Small intestine (tissue), 7 donors: ENCODE measurements around the gene PYY. TPM values are rescaled to one million over a fixed set of nuclear protein-coding genes. Genes with fewer than 3 reads are reported as not detected.
"Not testable (repeated sequence)": the region's sequence is repeated elsewhere in the genome, so short reads cannot be mapped to it uniquely, and the experiment has no call there.

Experiments
- DNase-seq, 2 donors: peaks; one replicate each; pipeline versions ENCODE4 v3.0.0 to v3.0.0-alpha.2; 2013
- FAIRE-seq: peaks from 2 replicates; lab custom pipeline; 2012; peaks lifted over from hg19 to GRCh38; lab: Jason Lieb, UNC
- H3K27ac ChIP-seq, 3 donors: one replicate each; pipeline ENCODE4 v1.5.1; 2013; ENCODE audit warnings: low read length in 2 of 3, mild to moderate bottlenecking in 2 of 3, control low read depth in 1 of 3, inconsistent platforms in 1 of 3, low read depth in 1 of 3, moderate library complexity in 1 of 3
- H3K27me3 ChIP-seq, 3 donors: one replicate each; pipeline ENCODE4 v1.6.1; 2013; ENCODE audit warnings: low read length in 3 of 3, inconsistent platforms in 1 of 3; ENCODE audit not compliant: control insufficient read depth in 3 of 3, insufficient read depth in 3 of 3
- H3K36me3 ChIP-seq, 3 donors: one replicate each; pipeline ENCODE4 v1.6.1; 2013; ENCODE audit warnings: low read length in 3 of 3, inconsistent platforms in 1 of 3, low read depth in 1 of 3, mild to moderate bottlenecking in 1 of 3, moderate library complexity in 1 of 3; ENCODE audit not compliant: control insufficient read depth in 3 of 3, insufficient read depth in 2 of 3
- H3K4me1 ChIP-seq, 3 donors: one replicate each; pipeline ENCODE4 v1.6.1; 2013; ENCODE audit warnings: low read length in 2 of 3, inconsistent platforms in 1 of 3, low read depth in 1 of 3, mild to moderate bottlenecking in 1 of 3, moderate library complexity in 1 of 3; ENCODE audit not compliant: control insufficient read depth in 3 of 3, insufficient read depth in 2 of 3
- H3K4me3 ChIP-seq, 3 donors: one replicate each; pipeline ENCODE4 v1.5.1; 2013; ENCODE audit warnings: low read length in 3 of 3, control low read depth in 1 of 3, inconsistent platforms in 1 of 3, low read depth in 1 of 3, mild to moderate bottlenecking in 1 of 3, moderate library complexity in 1 of 3
- H3K9me3 ChIP-seq, 2 donors: one replicate each; pipeline ENCODE4 v1.6.1; 2013; ENCODE audit warnings: low read depth in 1 of 2, low read length in 1 of 2; ENCODE audit not compliant: control insufficient read depth in 2 of 2, insufficient read depth in 1 of 2
- WGBS, 3 donors: extraction: QIAGEN DNeasy Blood & Tissue Kit; methylation state at CpG; one replicate each; pipeline ENCODE4 v1.1.7; 2013; 5-methylcytosine and 5-hydroxymethylcytosine counted together
- polyA plus RNA-seq, 4 donors: library from polyadenylated mRNA; stranded (reverse) in 3 of 4; unstranded in 1 of 4; fragments of 200-250 nt in 3 of 4; fragments of 120-200 nt in 1 of 4; gene quantifications; one replicate each; pipeline versions ENCODE4 v1.2.1 to v1.2.3, GENCODE V29; 2013
- donor health status: healthy with polysubstance abuse.
- donor health status: control.
- donor health status: control.
- donor health status: Bipolar disorder and iron deficiency.
- donor health status: healthy.

Gene PYY
- polyA plus RNA-seq, 4 donors: 1.8 to 192 (median 10.5) TPM; not detected in 1

GRCh38 chr17:43975898-43976297 lies 22.2 kb upstream of the PYY start:
- H3K27ac ChIP-seq: no peak overlapping the region
- peaks cover 0 to 28% (median 3%) of the 10 kb centered on the region in 3 donors for H3K27me3 ChIP-seq
- WGBS, 3 donors: 73 to 90% (median 85%) methylated on average over 15 to 20 of the region's 27 CpGs
- no peaks in the 10 kb centered on the region for H3K9me3 ChIP-seq
- no peaks in the 10 kb centered on the region for H3K36me3 ChIP-seq
- H3K4me1 ChIP-seq: no peaks in the 10 kb centered on the region
- no peak for DNase-seq
- no peak overlapping the region for H3K4me3 ChIP-seq
- no peak for FAIRE-seq

- Histone ChIP-seq H3K9me3 (no peaks in the 10 kb centered on the region), H3K36me3 (no peaks in the 10 kb centered on the region), H3K4me1 (no peaks in the 10 kb centered on the region), H3K27ac (no peak overlapping the region), H3K4me3 (no peak overlapping the region), H3K27me3 (peaks cover 0 to 27% (median 3%) of the 10 kb centered on the region in 3 donors)
- DNase-seq (no peak), FAIRE-seq (no peak)
- 64 to 68% (median 64%) methylated on average over 14 of the region's 14 CpGs for WGBS, 3 donors
Measured at GRCh38 chr17:43974382-43975266, 20.9 kb upstream of the PYY start.

- DNase-seq, H3K36me3 ChIP-seq, H3K9me3 ChIP-seq, H3K4me1 ChIP-seq, FAIRE-seq, H3K27ac ChIP-seq, H3K4me3 ChIP-seq: not testable (repeated sequence)
- peaks cover 0 to 18% (median 3%) of the 10 kb centered on the region in 3 donors for H3K27me3 ChIP-seq
- WGBS, 3 donors: 70 to 84% (median 79%) methylated on average over 22 of the region's 22 CpGs
Measured at GRCh38 chr17:43972444-43973212, 18.9 kb upstream of the PYY start.

- not testable (repeated sequence) for H3K36me3 ChIP-seq, H3K4me1 ChIP-seq, H3K4me3 ChIP-seq, H3K9me3 ChIP-seq, FAIRE-seq, H3K27ac ChIP-seq, DNase-seq
- H3K27me3 ChIP-seq: peaks cover 0 to 16% (median 3%) of the 10 kb centered on the region in 3 donors
- WGBS, 3 donors: 41 to 63% (median 53%) methylated on average over 2 of the region's 2 CpGs
Measured at GRCh38 chr17:43971436-43971835, 17.7 kb upstream of the PYY start.

GRCh38 chr17:43970366-43970765 lies 16.6 kb upstream of the PYY start:
- Histone ChIP-seq H3K9me3 (no peaks in the 10 kb centered on the region), H3K4me1 (no peaks in the 10 kb centered on the region), H3K36me3 (no peaks in the 10 kb centered on the region), H3K27me3 (peaks cover 0 to 16% (median 3%) of the 10 kb centered on the region in 3 donors), H3K27ac (no peak overlapping the region), H3K4me3 (no peak overlapping the region)
- WGBS, 3 donors: 65 to 76% (median 76%) methylated on average over 4 of the region's 4 CpGs
- no peak for DNase-seq
- FAIRE-seq: no peak

- DNase-seq (no peak), FAIRE-seq (no peak)
- H3K27ac ChIP-seq: no peak overlapping the region
- 55 to 81% (median 69%) methylated on average over 9 of the region's 9 CpGs for whole genome bisulfite sequencing, 3 donors
- peaks cover 0 to 11% (median 3%) of the 10 kb centered on the region in 3 donors for H3K27me3 ChIP-seq
- no peak overlapping the region for H3K4me3 ChIP-seq
- H3K9me3 ChIP-seq: no peaks in the 10 kb centered on the region
- H3K4me1 ChIP-seq: no peaks in the 10 kb centered on the region
- no peaks in the 10 kb centered on the region for H3K36me3 ChIP-seq
Measured at GRCh38 chr17:43967251-43967875, 13.6 kb upstream of the PYY start.

GRCh38 chr17:43966276-43966675 lies 12.5 kb upstream of the PYY start:
- 17 to 59% (median 37%) methylated on average over 3 of the region's 3 CpGs for WGBS, 3 donors
- Histone ChIP-seq H3K36me3 (no peaks in the 10 kb centered on the region), H3K27me3 (peaks cover 0 to 12% (median 3%) of the 10 kb centered on the region in 3 donors), H3K27ac (no peak overlapping the region), H3K4me1 (no peaks in the 10 kb centered on the region), H3K9me3 (no peaks in the 10 kb centered on the region), H3K4me3 (no peak overlapping the region)
- no peak for DNase-seq
- no peak for FAIRE-seq

- FAIRE-seq: no peak
- H3K27me3 ChIP-seq: peaks cover 0 to 12% (median 3%) of the 10 kb centered on the region in 3 donors
- H3K36me3 ChIP-seq: no peaks in the 10 kb centered on the region
- WGBS, 3 donors: 55 to 63% (median 56%) methylated on average over 7 of the region's 7 CpGs
- no peak overlapping the region for H3K4me3 ChIP-seq
- no peak overlapping the region for H3K27ac ChIP-seq
- no peaks in the 10 kb centered on the region for H3K9me3 ChIP-seq
- DNase-seq: no peak
- no peaks in the 10 kb centered on the region for H3K4me1 ChIP-seq
Measured at GRCh38 chr17:43962479-43962878, 8.7 kb upstream of the PYY start.
